Measurements from ENCODE around the gene ZBTB2. TPM values are rescaled to one million over a fixed set of nuclear protein-coding genes. Genes with fewer than 3 reads are reported as not detected.

Gene ZBTB2, protein sequence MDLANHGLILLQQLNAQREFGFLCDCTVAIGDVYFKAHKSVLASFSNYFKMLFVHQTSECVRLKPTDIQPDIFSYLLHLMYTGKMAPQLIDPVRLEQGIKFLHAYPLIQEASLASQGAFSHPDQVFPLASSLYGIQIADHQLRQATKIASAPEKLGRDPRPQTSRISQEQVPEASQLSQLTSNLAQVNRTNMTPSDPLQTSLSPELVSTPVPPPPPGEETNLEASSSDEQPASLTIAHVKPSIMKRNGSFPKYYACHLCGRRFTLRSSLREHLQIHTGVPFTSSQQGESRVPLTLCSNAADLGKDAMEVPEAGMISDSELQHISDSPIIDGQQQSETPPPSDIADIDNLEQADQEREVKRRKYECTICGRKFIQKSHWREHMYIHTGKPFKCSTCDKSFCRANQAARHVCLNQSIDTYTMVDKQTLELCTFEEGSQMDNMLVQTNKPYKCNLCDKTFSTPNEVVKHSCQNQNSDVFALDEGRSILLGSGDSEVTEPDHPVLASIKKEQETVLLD
- 5.9 and 6.0 TPM in 2 replicates for total RNA-seq

DNA sequence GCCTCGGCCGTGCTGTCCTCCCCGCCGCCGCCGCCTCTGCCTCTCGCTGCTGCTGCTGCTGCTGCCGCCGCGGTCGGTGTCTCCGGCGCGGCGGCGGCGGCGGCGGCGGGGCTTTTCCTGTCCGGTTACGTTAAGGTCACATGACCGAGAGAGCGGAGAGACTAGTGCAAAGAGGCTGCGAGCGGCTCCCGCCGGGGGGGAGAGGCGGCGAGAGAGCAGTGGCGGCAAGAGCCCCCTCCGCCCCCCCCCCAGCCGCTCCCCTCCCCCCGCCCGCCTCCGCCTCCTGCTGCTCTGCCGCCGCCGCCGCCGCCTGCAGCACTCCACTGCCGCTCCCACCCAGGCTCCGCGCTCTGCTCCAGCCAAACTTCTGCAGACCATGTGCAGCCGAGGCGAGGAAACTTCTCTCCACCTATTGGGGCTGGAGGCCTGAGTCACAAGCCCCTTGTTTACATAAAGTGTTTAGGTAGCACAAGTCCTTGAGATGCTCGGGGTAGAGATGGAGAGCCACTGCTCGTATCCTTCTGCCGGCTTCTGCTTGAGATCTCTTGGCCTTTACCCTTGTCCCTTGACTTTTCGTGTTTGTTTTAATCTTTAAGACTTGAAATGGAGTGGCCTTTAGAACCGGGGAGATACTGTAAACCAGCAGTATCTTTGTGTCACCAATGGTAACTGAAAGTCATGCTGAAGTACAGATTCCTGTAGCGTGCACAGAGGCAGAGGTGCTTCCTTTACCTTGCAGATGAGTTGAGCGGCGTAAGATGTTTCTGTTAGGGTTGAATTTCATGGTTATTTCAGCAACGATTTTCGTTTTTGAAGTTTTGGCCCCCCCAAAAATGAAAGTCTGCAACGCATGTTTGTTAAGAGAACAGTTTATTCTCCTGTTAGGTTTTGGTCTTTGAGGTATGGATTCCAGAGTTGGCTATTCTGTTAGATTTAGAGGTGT, at the start of gene ZBTB2:
TSS of gene ZBTB2 (minus strand) at position 89 of the 943 bp plus-strand sequence. CDS start 17,922 bp downstream, outside the sequence.

Other genes with a start within 250 kb of the ZBTB2 start
- 331 and 532 TPM in 2 replicates for gene AKAP12, start 151.6 kb downstream of the ZBTB2 start, total RNA-seq
- gene RMND1, start 60.6 kb upstream of the ZBTB2 start, total RNA-seq: 25.6 and 40.3 TPM in 2 replicates
- gene CCDC170, start 102.5 kb upstream of the ZBTB2 start, total RNA-seq: 0.17 TPM in 1 of 2 replicates, not detected in the other

Measured in dermis lymphatic vessel endothelial cell (primary cell).